Activated naive CD4-positive, alpha-beta T cell treated with anti-CD3 and anti-CD28 coated beads for 36 hours (primary cell): ENCODE results near the gene UQCRC2. TPM values are rescaled to one million over a fixed set of nuclear protein-coding genes. Genes with fewer than 3 reads are reported as not detected.
"Not testable (repeated sequence)": the region's sequence is repeated elsewhere in the genome, so short reads cannot be mapped to it uniquely, and the experiment has no call there.

Experiments
- CTCF ChIA-PET: fragments of 350-600 bp; sonication (Branson Sonifier 250); formaldehyde crosslinking; loops from one replicate; lab custom pipeline; 2021; ENCODE audit warnings: antibody characterized with exemption; lab: Charles Lee
- DNase-seq: peaks from one replicate; pipeline ENCODE4 v3.0.0-alpha.2; 2020
- H3K27ac Mint-ChIP-seq: one replicate; pipeline ENCODE4 v1.8.0; 2021; ENCODE audit warnings: mild to moderate bottlenecking, mixed read lengths
- H3K27me3 Mint-ChIP-seq: one replicate; pipeline ENCODE4 v1.8.0; 2021; ENCODE audit warnings: low read depth, mixed read lengths
- H3K36me3 Mint-ChIP-seq: one replicate; pipeline ENCODE4 v1.8.0; 2021; ENCODE audit warnings: low read depth, mixed read lengths
- H3K4me1 Mint-ChIP-seq: one replicate; pipeline ENCODE4 v1.8.0; 2021; ENCODE audit warnings: low read depth, mixed read lengths
- H3K4me3 Mint-ChIP-seq: one replicate; pipeline ENCODE4 v1.8.0; 2021; ENCODE audit warnings: mild to moderate bottlenecking, moderate library complexity, mixed read lengths
- H3K9me3 Mint-ChIP-seq: one replicate; pipeline ENCODE4 v1.8.0; 2021; ENCODE audit warnings: mixed read lengths
- intact Hi-C: fragments of 100-400 bp; cut with micrococcal nuclease; formaldehyde crosslinking; loops from one replicate; pipeline ENCODE4 v1.15.1; 2023
- total RNA-seq, 2 experiments: library from RNA; stranded (reverse); gene quantifications; one replicate each; pipeline ENCODE4 v1.2.3, GENCODE V29; 2021

Gene UQCRC2
- total RNA-seq, result 100 to 1,000 TPM; 356 to 378 TPM

DNA sequence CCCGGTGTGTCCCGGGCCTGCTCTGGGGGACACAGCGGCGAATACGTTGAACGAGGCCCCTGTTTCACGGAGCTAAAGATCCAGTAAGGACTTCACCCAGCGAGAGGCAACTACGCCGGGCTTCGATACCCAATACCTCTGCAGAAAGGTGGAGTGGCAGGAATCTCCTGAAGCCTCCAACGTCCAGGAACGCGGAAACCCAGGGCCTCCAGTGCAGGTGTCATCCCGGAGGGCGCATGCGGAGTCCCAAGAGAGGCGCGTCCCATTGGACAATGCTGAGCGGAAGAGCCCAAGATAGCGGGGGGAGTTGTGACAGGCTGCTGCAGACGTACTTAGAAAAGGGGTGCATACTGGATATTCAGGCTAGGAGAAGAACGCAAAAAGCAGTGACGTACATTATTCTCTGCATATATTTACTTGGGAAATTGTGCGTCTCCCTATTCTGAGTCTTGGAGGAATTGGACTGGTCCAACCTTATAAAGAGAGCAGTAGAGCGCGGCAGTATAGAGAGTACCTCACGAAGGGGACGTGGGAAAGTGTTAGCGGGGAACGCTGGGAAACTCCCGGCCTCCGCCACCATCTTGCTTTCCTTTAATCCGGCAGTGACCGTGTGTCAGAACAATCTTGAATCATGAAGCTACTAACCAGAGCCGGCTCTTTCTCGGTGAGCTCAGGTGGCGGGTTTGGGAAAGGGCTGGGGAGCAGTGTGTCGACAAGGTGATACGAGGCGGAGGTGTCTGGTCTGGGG lies at the start of gene UQCRC2:
Gene UQCRC2 (plus strand): TSS at position 569 of the 748 bp plus-strand sequence. CDS start 63 bp downstream, at position 632.
- peak within 1 kb of the TSS; percentile 95 for H3K4me3 Mint-ChIP-seq
- peak within 1 kb of the TSS; percentile 97 for H3K27ac Mint-ChIP-seq
- intact Hi-C loops, result loop anchor here (1.0 to 5.0 kb wide), 6 partner anchors 54 to 419 kb away; partner anchors contain the start of gene CDR2
- DNase-seq, result peak; percentile 93
- no peaks in the 10 kb centered on the region for H3K27me3 Mint-ChIP-seq
- peaks cover 56% of the 10 kb centered on the region for H3K4me1 Mint-ChIP-seq
- H3K36me3 Mint-ChIP-seq, result peaks cover 14% of the 10 kb centered on the region
- no peaks in the 10 kb centered on the region for H3K9me3 Mint-ChIP-seq
- CTCF ChIA-PET, result interaction anchor here (0.5 to 1.7 kb wide), 3 partner anchors 236 to 390 kb away, joined by 3 to 6 read pairs (median 3); no protein-coding TSS in a partner anchor

DNA sequence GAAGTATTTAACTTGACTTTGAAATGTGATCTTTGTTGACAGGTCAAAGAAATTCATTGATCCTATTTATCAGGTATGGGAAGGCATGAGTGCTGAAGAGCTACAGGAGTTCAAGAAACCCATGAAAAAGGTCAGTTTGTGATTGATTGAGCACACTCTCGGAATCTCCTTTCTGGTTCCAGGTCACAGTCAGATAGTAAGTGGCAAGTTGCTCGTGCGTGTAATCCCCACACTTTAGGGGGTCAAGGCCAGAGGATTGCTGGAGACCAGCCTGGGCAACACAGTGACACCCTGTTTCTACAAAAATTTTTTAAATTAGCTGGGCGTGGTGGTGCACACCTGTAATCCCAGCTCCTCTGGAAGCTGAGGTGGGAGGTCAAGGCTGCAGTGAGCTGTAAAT lies 20.5 kb upstream of the UQCRC2 start:
- H3K27ac Mint-ChIP-seq, intact Hi-C loops, DNase-seq, H3K36me3 Mint-ChIP-seq, H3K4me3 Mint-ChIP-seq, H3K27me3 Mint-ChIP-seq, H3K9me3 Mint-ChIP-seq: not testable (repeated sequence)
- peaks cover 12% of the 10 kb centered on the region for H3K4me1 Mint-ChIP-seq
- CTCF ChIA-PET, result interaction anchor here (0.7 kb wide), 1 partner anchor 112 kb away, joined by 4 read pairs; no protein-coding TSS in a partner anchor

GRCh38 chr16:21933316-21933715 lies 19.8 kb upstream of the UQCRC2 start:
- DNase-seq, H3K36me3 Mint-ChIP-seq, H3K27me3 Mint-ChIP-seq, H3K27ac Mint-ChIP-seq, H3K9me3 Mint-ChIP-seq, intact Hi-C loops, H3K4me3 Mint-ChIP-seq: not testable (repeated sequence)
- peaks cover 12% of the 10 kb centered on the region for H3K4me1 Mint-ChIP-seq
- CTCF ChIA-PET, result interaction anchor here (0.7 kb wide), 1 partner anchor 113 kb away, joined by 4 read pairs; no protein-coding TSS in a partner anchor

GRCh38 chr16:21933790-21934189 lies 19.4 kb upstream of the UQCRC2 start:
- CTCF ChIA-PET, result interaction anchor here (0.6 kb wide), 1 partner anchor 16 kb away, joined by 6 read pairs; no protein-coding TSS in a partner anchor
- intact Hi-C loops, H3K27ac Mint-ChIP-seq, DNase-seq, H3K27me3 Mint-ChIP-seq, H3K4me3 Mint-ChIP-seq, H3K36me3 Mint-ChIP-seq, H3K9me3 Mint-ChIP-seq: not testable (repeated sequence)
- peaks cover 12% of the 10 kb centered on the region for H3K4me1 Mint-ChIP-seq

GRCh38 chr16:21936216-21936615 lies 16.9 kb upstream of the UQCRC2 start:
- H3K27ac Mint-ChIP-seq, H3K4me3 Mint-ChIP-seq, H3K9me3 Mint-ChIP-seq, H3K36me3 Mint-ChIP-seq, H3K27me3 Mint-ChIP-seq, CTCF ChIA-PET, DNase-seq: not testable (repeated sequence)
- intact Hi-C loops, result loop anchor here (5.0 kb wide), 1 partner anchor 119 kb away; no protein-coding TSS in a partner anchor
- peaks cover 12% of the 10 kb centered on the region for H3K4me1 Mint-ChIP-seq

- no peak for DNase-seq
- CTCF ChIA-PET, result no interaction called here
- no peak overlapping the region for H3K4me3 Mint-ChIP-seq
- H3K27me3 Mint-ChIP-seq, result no peaks in the 10 kb centered on the region
- no peak overlapping the region for H3K27ac Mint-ChIP-seq
- peaks cover 12% of the 10 kb centered on the region for H3K4me1 Mint-ChIP-seq
- intact Hi-C loops, result loop anchor here (5.0 kb wide), 1 partner anchor 120 kb away; no protein-coding TSS in a partner anchor
- no peaks in the 10 kb centered on the region for H3K36me3 Mint-ChIP-seq
- H3K9me3 Mint-ChIP-seq, result no peaks in the 10 kb centered on the region
Measured at GRCh38 chr16:21937336-21937829, 15.8 kb upstream of the UQCRC2 start.

DNA sequence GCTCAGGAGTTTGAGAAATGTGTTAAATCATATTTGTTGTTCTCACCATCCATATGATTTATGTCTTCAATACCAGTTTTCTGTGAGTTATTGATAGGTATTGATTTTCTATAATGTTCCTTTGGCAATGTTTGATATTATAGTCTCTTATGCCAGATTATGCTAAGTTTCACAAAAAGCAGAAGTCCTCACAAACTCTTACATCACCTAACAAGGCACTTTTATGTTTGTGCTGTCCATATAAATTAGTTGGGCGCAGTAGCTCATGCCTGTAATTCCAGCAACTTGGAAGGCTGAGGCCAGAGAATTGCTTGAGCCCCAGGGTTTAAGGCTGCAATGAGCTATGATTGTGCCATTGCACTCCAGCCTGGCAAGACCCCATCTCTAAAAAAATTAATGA lies 12.6 kb upstream of the UQCRC2 start:
- Mint-ChIP-seq H3K27me3 (no peaks in the 10 kb centered on the region), H3K27ac (no peak overlapping the region), H3K4me3 (no peak overlapping the region), H3K9me3 (no peaks in the 10 kb centered on the region), H3K36me3 (no peaks in the 10 kb centered on the region), H3K4me1 (peaks cover 5% of the 10 kb centered on the region)
- DNase-seq, result no peak
- intact Hi-C loops, result no loop called here
- CTCF ChIA-PET, result interaction anchor here (1.0 kb wide), 1 partner anchor 11 kb away, joined by 4 read pairs; no protein-coding TSS in a partner anchor

DNA sequence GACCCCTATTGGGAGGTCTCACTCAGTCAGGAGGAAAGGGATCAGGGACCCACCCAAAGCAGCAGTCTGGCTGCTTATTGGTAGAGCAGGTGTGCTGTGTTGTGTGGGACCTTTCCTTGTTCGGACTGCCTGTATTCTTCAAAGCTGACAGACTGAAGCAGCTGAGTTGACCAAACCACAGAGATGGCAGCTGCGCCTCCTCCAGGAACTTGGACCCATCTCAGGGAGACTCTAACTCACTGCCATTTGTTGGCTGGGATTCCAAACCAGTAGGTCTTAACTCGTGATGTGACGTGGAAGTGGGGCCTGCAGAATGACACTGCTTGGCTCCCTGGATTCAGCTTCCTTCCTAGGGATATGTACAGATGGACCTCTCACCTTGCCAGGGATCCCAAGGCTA lies 9.6 kb upstream of the UQCRC2 start:
- Mint-ChIP-seq H3K4me1 (peaks cover 10% of the 10 kb centered on the region), H3K27ac (no peak overlapping the region), H3K27me3 (no peaks in the 10 kb centered on the region), H3K36me3 (no peaks in the 10 kb centered on the region), H3K9me3 (no peaks in the 10 kb centered on the region), H3K4me3 (no peak overlapping the region)
- intact Hi-C loops, result no loop called here
- CTCF ChIA-PET, result no interaction called here
- no peak for DNase-seq

- DNase-seq, result peak; percentile 16
- intact Hi-C loops, result no loop called here
- Mint-ChIP-seq H3K9me3 (no peaks in the 10 kb centered on the region), H3K27ac (peak overlapping the region; percentile 4), H3K36me3 (peaks cover 1% of the 10 kb centered on the region), H3K27me3 (no peaks in the 10 kb centered on the region), H3K4me1 (peaks cover 32% of the 10 kb centered on the region), H3K4me3 (no peak overlapping the region)
- CTCF ChIA-PET, result interaction anchor here (0.8 to 1.3 kb wide), 2 partner anchors 13 to 15 kb away, joined by 3 read pairs; no protein-coding TSS in a partner anchor
Measured at GRCh38 chr16:21946889-21947635, 6.1 kb upstream of the UQCRC2 start.

DNA sequence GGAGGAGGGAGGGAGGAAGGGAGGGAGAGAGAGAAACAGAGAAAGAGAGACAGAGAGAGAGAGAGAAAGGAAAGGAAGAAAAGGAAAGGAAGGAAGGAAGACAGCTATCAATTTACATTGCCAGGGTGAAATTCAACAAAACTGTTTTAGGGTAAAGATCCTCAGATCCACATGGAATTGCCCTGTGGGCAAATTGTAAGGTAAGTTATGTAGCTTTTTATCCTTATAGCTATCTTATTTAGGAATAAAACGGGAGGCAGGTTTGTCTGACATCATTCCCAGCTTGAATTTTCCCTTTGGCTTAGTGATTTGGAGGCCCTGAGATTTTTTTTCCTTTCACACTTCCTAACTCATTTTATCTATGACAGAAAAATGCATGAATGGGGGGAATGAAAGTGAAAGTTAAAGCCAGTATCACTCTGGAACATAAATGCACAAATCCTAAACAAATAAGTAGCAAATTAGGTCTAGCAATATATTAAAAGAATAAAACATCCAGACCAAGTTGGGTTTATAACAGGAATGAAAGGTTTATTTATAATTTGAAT lies 3.4 kb upstream of the UQCRC2 start:
- H3K36me3 Mint-ChIP-seq, result peaks cover 4% of the 10 kb centered on the region
- H3K9me3 Mint-ChIP-seq, result no peaks in the 10 kb centered on the region
- no peak for DNase-seq
- H3K27me3 Mint-ChIP-seq, result no peaks in the 10 kb centered on the region
- H3K4me3 Mint-ChIP-seq, result no peak overlapping the region
- peak overlapping the region; percentile 50 for H3K27ac Mint-ChIP-seq
- H3K4me1 Mint-ChIP-seq, result peaks cover 43% of the 10 kb centered on the region
- CTCF ChIA-PET, result interaction anchor here (0.6 to 1.4 kb wide), 3 partner anchors 16 to 239 kb away, joined by 5 to 6 read pairs (median 6); no protein-coding TSS in a partner anchor
- intact Hi-C loops, result loop anchor here (5.0 kb wide), 2 partner anchors 243 to 423 kb away; partner anchors contain the start of gene CDR2

DNA sequence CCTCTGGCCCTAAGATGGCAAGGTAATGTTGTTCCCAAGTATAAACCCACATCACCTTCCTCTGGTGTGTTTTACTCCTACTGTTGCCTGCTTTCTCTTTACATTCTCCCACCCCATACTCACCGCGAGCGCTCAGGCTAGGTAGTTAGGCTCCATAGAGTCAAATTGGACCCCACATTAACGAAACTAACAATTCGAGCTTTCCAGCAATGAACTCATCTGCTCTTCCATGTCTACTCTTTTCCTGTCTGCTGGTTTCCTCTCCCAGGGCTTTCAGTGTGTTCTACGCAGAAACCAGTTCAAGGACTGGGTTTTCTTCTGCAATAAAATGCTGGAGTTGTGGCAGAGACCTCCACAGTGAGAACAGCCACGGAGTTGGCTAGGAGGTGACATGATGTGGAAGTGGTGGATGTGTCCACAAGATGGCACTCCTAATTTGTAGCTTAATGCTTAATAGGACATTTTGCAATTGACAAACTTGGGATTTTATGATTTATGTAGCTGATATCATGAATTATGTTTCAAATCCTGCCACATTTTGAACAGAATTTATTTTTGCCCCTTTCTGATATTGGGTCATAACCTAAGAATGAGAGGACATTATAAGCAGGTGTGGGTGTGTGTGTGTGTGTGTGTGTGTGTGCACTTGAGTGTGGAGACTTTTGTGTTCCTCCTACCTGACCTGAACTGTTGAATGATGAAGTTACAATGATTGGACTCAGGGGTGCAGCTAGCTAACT lies 2.2 kb upstream of the UQCRC2 start:
- H3K27ac Mint-ChIP-seq, result peak overlapping the region; percentile 85
- CTCF ChIA-PET, result interaction anchor here (0.6 to 1.2 kb wide), 6 partner anchors 9 to 237 kb away, joined by 3 to 4 read pairs (median 3); no protein-coding TSS in a partner anchor
- H3K4me3 Mint-ChIP-seq, result peak overlapping the region; percentile 50
- no peaks in the 10 kb centered on the region for H3K27me3 Mint-ChIP-seq
- peaks cover 7% of the 10 kb centered on the region for H3K36me3 Mint-ChIP-seq
- no peaks in the 10 kb centered on the region for H3K9me3 Mint-ChIP-seq
- intact Hi-C loops, result loop anchor here (5.0 kb wide), 2 partner anchors 241 to 421 kb away; partner anchors contain the start of gene CDR2
- DNase-seq, result peak; percentile 43
- H3K4me1 Mint-ChIP-seq, result peaks cover 53% of the 10 kb centered on the region
